ENCODE data around the gene TCERG1L. TPM values are rescaled to one million over a fixed set of nuclear protein-coding genes. Genes with fewer than 3 reads are reported as not detected.

The TCERG1L gene
- total RNA-seq, 2 donors from 2014 or later: 4.0 to 4.2 TPM

DNA sequence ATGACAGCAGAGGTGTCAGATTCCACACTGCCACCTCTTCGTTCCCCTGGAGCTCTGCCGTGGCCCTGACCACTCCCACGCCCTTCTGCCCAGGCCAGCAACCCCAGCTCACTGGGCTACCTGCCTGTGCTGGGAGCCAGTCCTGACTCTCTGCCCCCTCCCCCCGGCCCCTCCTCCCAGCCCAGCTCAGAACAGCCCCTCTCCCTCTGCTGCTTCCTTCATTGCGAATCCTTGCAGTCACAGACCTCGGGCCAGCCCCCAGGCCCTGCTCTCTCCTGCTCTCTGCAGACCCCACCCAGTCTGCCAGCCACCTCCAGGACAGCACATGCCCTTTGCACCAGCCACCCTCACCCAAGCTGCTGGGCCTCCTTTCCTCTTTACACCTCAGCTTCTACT is 60.4 kb downstream of the TCERG1L start:
- intact Hi-C loops (cut with DNase I): no loop called here
- Histone ChIP-seq H3K36me3 (replicated peaks in 1 of 2; ENCODE audit: insufficient read depth in 1 of 2, low read depth in 2 of 2) (no peaks in the 10 kb centered on the region), H3K27me3 (no peaks in the 10 kb centered on the region), H3K4me1 (no peaks in the 10 kb centered on the region), H3K9me3 (no peaks in the 10 kb centered on the region), H3K4me3 (no peak overlapping the region), H3K27ac (no peak overlapping the region)
- 30 to 35% methylated on average over 6 of the region's 6 CpGs for WGBS, 2 donors
- DNase-seq (no peak), ATAC-seq (no peak)
- TF ChIP-seq, protein P1, sequence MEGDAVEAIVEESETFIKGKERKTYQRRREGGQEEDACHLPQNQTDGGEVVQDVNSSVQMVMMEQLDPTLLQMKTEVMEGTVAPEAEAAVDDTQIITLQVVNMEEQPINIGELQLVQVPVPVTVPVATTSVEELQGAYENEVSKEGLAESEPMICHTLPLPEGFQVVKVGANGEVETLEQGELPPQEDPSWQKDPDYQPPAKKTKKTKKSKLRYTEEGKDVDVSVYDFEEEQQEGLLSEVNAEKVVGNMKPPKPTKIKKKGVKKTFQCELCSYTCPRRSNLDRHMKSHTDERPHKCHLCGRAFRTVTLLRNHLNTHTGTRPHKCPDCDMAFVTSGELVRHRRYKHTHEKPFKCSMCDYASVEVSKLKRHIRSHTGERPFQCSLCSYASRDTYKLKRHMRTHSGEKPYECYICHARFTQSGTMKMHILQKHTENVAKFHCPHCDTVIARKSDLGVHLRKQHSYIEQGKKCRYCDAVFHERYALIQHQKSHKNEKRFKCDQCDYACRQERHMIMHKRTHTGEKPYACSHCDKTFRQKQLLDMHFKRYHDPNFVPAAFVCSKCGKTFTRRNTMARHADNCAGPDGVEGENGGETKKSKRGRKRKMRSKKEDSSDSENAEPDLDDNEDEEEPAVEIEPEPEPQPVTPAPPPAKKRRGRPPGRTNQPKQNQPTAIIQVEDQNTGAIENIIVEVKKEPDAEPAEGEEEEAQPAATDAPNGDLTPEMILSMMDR (IDR thresholded peaks at IDR 0.05): no peak
- TF ChIP-seq POLR2A (IDR thresholded peaks at IDR 0.05): no peak

DNA sequence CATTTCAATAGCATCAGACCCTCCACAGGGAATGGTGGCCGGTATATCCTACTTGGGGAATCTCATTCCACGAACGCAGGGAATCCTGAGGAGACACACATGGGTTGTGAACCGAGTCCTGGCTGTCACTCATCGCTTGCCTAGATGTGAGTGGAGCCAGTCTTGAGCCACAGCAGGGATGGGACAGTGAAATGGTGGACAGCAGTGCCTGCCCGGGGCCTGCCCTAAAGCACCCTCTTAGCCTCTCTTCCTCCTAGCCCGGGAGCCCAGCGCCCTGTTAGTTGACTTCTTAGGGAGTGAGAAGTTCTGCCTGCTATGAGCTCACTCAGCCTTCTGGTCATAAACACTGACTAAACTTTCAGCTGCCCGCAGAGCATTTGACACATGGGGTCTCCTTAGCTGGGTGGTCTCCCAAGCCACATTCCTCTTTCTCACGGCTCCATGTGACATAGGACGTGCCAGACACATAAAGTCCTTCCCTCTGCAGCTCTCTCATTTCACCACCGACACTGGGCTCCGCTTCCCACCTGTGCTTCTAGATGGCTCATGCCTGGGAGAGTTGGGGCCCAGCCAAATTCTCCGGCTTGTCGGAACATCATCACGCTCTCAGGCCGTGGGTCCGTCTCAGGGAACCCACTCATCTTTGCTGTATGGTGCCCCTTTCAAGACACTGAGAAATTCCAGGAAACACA is 60.9 kb downstream of the TCERG1L start:
- intact Hi-C loops (cut with DNase I): no loop called here
- Histone ChIP-seq H3K4me3 (no peak overlapping the region), H3K27me3 (no peaks in the 10 kb centered on the region), H3K4me1 (no peaks in the 10 kb centered on the region), H3K9me3 (no peaks in the 10 kb centered on the region), H3K27ac (no peak overlapping the region), H3K36me3 (replicated peaks in 1 of 2; ENCODE audit: insufficient read depth in 1 of 2, low read depth in 2 of 2) (no peaks in the 10 kb centered on the region)
- ATAC-seq (no peak), DNase-seq (peak in 1 of 4 donors; percentile 26)
- WGBS, 2 donors: 39 to 57% methylated on average over 18 of the region's 18 CpGs
- TF ChIP-seq POLR2A (IDR thresholded peaks at IDR 0.05): no peak
- TF ChIP-seq, protein P1 (IDR thresholded peaks at IDR 0.05): no peak

DNA sequence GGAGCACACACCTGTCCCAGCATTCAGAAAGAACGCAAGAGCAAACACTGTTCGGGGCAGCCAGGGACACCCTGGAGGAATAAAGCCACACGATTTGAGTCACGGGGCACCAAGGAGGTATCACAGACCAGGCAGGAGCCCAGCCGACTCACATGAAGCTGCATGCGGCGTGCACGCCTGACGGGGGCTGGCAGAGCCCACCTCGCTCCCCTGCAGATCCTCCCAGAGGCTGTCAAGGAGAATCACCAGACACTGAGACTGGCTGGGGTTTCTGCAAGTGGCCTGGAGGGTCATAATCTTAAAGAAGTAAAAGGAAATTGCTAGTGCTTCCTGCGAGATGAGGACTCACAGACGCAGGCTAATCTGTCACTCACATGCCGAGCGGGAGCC is 61.6 kb downstream of the TCERG1L start:
- DNase-seq: no peak
- TF ChIP-seq POLR2A (IDR thresholded peaks at IDR 0.05): no peak
- TF ChIP-seq, protein P1 (IDR thresholded peaks at IDR 0.05): no peak

DNA sequence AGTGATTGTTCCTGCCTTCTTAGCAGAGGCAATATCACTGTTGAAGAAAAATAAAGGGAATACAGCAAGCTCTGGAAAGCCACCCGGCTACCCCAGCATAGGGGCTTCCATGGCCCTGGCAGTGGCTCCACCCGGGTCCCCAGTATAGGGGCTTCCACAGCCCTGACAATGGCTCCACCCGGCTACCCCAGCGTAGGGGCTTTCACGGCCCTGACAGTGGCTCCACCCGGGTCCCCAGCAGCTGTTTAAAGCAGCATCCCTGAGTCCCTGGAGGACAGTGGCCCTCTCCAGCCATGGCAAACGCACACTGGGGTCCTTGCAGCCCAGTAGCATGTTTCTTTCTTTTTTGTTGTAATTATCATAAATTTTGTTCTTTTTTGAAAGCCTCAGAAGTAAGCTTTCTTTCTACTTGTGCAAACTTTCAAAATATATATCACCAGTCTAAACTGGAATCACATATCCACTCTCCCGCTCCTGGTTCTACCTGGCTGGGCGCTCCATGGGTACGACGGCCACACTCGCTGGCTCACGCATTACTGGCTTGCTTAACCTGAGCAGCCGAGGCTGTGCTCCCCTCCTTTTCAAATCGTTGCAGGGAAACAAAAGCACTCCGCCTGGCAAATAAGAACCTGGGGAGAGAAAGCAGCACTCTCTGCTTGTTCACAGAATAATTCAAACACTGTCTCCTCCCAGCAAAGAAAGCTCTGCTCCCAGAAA is 62.1 kb downstream of the TCERG1L start:
- no peak for TF ChIP-seq POLR2A (IDR thresholded peaks at IDR 0.05)
- TF ChIP-seq, protein P1 (IDR thresholded peaks at IDR 0.05): no peak

More for the DNA sequence above, 61.6 kb downstream of the TCERG1L start:
- Histone ChIP-seq H3K9me3 (no peaks in the 10 kb centered on the region), H3K27me3 (no peaks in the 10 kb centered on the region), H3K27ac (no peak overlapping the region), H3K36me3 (replicated peaks in 1 of 2; ENCODE audit: insufficient read depth in 1 of 2, low read depth in 2 of 2) (no peaks in the 10 kb centered on the region), H3K4me1 (no peaks in the 10 kb centered on the region), H3K4me3 (no peak overlapping the region)
- ATAC-seq: no peak
- 12 to 24% methylated on average over 5 to 14 of the region's 14 CpGs for WGBS, 2 donors
- intact Hi-C loops (cut with DNase I): no loop called here

More for the DNA sequence above, 62.1 kb downstream of the TCERG1L start:
- no peaks in the 10 kb centered on the region for H3K4me1 ChIP-seq
- no peaks in the 10 kb centered on the region for H3K9me3 ChIP-seq
- no peak overlapping the region for H3K27ac ChIP-seq
- intact Hi-C loops (cut with DNase I): no loop called here
- no peaks in the 10 kb centered on the region for H3K27me3 ChIP-seq
- no peak for DNase-seq
- ATAC-seq: no peak
- no peaks in the 10 kb centered on the region for H3K36me3 ChIP-seq (replicated peaks in 1 of 2; ENCODE audit: insufficient read depth in 1 of 2, low read depth in 2 of 2)
- H3K4me3 ChIP-seq: no peak overlapping the region
- WGBS, 2 donors: 33 to 38% methylated on average over 13 to 16 of the region's 16 CpGs

Measured in body of pancreas (tissue), 4 donors.